Vagina (tissue), 2 donors: ENCODE measurements around the gene AKR1C4.

Experiments
- POLR2A ChIP-seq, 2 donors: fragments of 450-650 bp; IDR thresholded peaks; one replicate each; pipeline ENCODE4 v1.6.1; 2017; ENCODE audit warnings: antibody characterized with exemption in 2 of 2, mild to moderate bottlenecking in 2 of 2, moderate library complexity in 2 of 2
- POLR2AphosphoS5 ChIP-seq, 2 donors: sonication (generic); formaldehyde crosslinking; IDR thresholded peaks; one replicate each; pipeline ENCODE4 v1.9.0; 2017; ENCODE audit warnings: antibody characterized with exemption in 2 of 2, mild to moderate bottlenecking in 2 of 2, low read depth in 1 of 2; ENCODE audit not compliant: insufficient read depth in 1 of 2
- TF ChIP-seq, protein P1 (sequence below), 3 experiments: fragments of 450-650 bp in 2 of 3; fragments of 200-600 bp in 1 of 3; sonication (generic) in 1 of 3; IDR thresholded peaks; one replicate each; pipeline ENCODE4 v1.5.1; 2017 to 2019; ENCODE audit warnings: antibody characterized with exemption in 3 of 3, mild to moderate bottlenecking in 2 of 3, moderate library complexity in 2 of 3

DNA sequence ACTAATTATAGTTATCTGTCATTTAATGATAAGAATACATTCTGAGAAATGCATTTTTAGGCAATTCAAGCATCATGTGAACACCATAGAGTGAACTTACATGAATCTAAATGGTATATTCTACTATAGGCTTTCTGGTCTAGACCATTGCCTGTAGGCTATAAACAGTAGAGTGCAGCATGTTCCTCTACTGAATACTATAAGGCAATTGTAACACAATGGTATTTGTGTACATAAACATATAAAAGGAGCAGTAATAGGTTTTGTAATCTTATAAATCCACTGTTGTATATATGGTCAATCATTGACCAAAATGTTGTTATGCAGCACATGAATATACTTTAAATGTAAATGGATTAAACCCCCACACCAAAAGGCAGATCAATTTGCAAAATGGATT is 71.6 kb downstream of the AKR1C4 start:
- TF ChIP-seq, protein P1, sequence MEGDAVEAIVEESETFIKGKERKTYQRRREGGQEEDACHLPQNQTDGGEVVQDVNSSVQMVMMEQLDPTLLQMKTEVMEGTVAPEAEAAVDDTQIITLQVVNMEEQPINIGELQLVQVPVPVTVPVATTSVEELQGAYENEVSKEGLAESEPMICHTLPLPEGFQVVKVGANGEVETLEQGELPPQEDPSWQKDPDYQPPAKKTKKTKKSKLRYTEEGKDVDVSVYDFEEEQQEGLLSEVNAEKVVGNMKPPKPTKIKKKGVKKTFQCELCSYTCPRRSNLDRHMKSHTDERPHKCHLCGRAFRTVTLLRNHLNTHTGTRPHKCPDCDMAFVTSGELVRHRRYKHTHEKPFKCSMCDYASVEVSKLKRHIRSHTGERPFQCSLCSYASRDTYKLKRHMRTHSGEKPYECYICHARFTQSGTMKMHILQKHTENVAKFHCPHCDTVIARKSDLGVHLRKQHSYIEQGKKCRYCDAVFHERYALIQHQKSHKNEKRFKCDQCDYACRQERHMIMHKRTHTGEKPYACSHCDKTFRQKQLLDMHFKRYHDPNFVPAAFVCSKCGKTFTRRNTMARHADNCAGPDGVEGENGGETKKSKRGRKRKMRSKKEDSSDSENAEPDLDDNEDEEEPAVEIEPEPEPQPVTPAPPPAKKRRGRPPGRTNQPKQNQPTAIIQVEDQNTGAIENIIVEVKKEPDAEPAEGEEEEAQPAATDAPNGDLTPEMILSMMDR (IDR thresholded peaks at IDR 0.05) = no peak
- TF ChIP-seq POLR2A (IDR thresholded peaks at IDR 0.05) (no peak), POLR2AphosphoS5 (IDR thresholded peaks at IDR 0.05; ENCODE audit: insufficient read depth in 1 of 2, low read depth in 1 of 2) (no peak)
